ENCODE results near the gene UPF3A.

The UPF3A gene

DNA sequence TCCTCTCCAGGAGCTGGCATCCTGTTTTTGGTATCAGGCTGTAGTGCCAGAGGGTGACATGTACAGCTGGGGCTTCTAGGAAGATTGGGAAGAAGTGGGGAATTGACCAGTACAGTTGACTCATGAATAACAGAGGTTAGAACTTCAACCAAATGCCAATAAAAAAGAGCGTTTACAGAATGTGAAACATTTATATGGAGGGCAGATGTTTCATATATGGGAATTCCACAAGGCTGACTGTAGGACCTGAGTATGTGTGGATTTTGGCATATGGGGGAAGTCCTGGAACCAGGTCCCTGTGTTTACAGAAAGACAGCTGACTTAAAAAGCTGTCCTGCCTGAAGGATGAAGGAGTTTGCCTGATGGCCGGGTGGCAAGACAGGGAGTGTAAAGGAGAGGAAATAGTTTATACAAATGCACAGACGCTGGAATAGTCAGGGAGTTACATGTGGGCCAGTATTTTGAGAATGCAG lies 38.1 kb downstream of the UPF3A start:
- TF ChIP-seq SIN3A (IDR thresholded peaks at IDR 0.05; ENCODE audit: borderline replicate concordance, insufficient read depth, low read length), result no peak

DNA sequence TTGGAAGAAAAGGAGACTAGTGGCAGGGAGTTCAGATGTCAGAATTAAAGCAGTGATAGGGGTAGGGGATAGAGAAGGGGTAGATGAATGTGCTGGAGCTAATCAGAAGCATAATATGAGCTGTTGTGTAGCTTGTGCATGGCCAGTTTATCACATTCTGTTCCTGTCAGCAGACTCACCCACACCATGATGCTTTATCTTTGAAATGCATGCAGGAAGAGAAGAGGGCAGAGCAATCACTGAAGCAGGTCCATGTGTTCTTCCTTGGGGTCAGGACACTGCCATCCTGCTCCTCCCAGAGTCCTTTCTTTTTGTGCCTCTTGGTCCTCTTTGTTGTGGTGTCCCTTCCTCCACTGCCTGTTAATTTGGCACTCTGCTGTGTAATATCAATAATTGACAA lies 38.7 kb downstream of the UPF3A start:
- TF ChIP-seq POLR2AphosphoS5 (IDR thresholded peaks at IDR 0.05; ENCODE audit: low read depth, low read length) (no peak), FOXP2 (optimal IDR thresholded peaks at IDR 0.05; ENCODE audit: borderline replicate concordance, extremely low read depth, extremely low read length, insufficient read depth) (no peak), SIN3A (IDR thresholded peaks at IDR 0.05; ENCODE audit: borderline replicate concordance, insufficient read depth, low read length) (no peak), REST (IDR thresholded peaks at IDR 0.05; ENCODE audit: insufficient read depth in 1 of 2, low read depth in 2 of 2, low read length in 2 of 2) (no peak), TAF1 (IDR thresholded peaks at IDR 0.05; ENCODE audit: borderline replicate concordance, insufficient read depth, low read length) (no peak)

DNA sequence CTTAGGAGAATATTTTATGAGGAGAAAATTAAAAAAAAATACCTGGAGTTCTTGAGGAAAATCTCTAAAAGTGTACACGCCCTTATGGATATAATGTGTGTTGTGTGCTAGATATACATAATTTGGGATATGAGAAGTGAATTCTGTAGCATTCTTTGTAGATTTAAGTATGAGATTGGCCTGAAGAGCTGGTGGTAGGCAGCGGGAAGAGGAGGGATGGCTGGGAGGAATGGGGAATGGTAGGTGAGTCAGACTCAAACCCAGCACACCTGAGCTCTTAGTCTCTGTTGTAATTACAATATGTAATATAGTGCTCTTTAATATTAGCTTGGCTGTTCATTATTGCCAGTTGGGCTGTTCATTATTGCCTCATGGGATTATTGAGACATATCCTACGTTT lies 39.9 kb downstream of the UPF3A start:
- no peak for TF ChIP-seq POLR2AphosphoS5 (IDR thresholded peaks at IDR 0.05; ENCODE audit: low read depth, low read length)
- no peak for TF ChIP-seq TAF1 (IDR thresholded peaks at IDR 0.05; ENCODE audit: borderline replicate concordance, insufficient read depth, low read length)
- no peak for TF ChIP-seq REST (IDR thresholded peaks at IDR 0.05; ENCODE audit: insufficient read depth in 1 of 2, low read depth in 2 of 2, low read length in 2 of 2)
- TF ChIP-seq SIN3A (IDR thresholded peaks at IDR 0.05; ENCODE audit: borderline replicate concordance, insufficient read depth, low read length), result no peak
- no peak for TF ChIP-seq FOXP2 (optimal IDR thresholded peaks at IDR 0.05; ENCODE audit: borderline replicate concordance, extremely low read depth, extremely low read length, insufficient read depth)

- TF ChIP-seq SIN3A (IDR thresholded peaks at IDR 0.05; ENCODE audit: borderline replicate concordance, insufficient read depth, low read length) (no peak), FOXP2 (optimal IDR thresholded peaks at IDR 0.05; ENCODE audit: borderline replicate concordance, extremely low read depth, extremely low read length, insufficient read depth) (no peak), REST (IDR thresholded peaks at IDR 0.05; ENCODE audit: insufficient read depth in 1 of 2, low read depth in 2 of 2, low read length in 2 of 2) (no peak), TAF1 (IDR thresholded peaks at IDR 0.05; ENCODE audit: borderline replicate concordance, insufficient read depth, low read length) (no peak), POLR2AphosphoS5 (IDR thresholded peaks at IDR 0.05; ENCODE audit: low read depth, low read length) (no peak)
These were observed 41.9 kb downstream of the UPF3A start for GRCh38 chr13:114323349-114323748.

- no peak for TF ChIP-seq FOXP2 (optimal IDR thresholded peaks at IDR 0.05; ENCODE audit: borderline replicate concordance, extremely low read depth, extremely low read length, insufficient read depth)
- no peak for TF ChIP-seq POLR2AphosphoS5 (IDR thresholded peaks at IDR 0.05; ENCODE audit: low read depth, low read length)
- no peak for TF ChIP-seq REST (IDR thresholded peaks at IDR 0.05; ENCODE audit: insufficient read depth in 1 of 2, low read depth in 2 of 2, low read length in 2 of 2)
- no peak for TF ChIP-seq TAF1 (IDR thresholded peaks at IDR 0.05; ENCODE audit: borderline replicate concordance, insufficient read depth, low read length)
- TF ChIP-seq SIN3A (IDR thresholded peaks at IDR 0.05; ENCODE audit: borderline replicate concordance, insufficient read depth, low read length), result no peak
These were observed 42.9 kb downstream of the UPF3A start for GRCh38 chr13:114324334-114324733.
